ENCODE results near the gene HDAC4.
A peak's percentile ranks its signal among the peaks of the same experiment; 100 is the strongest.

HDAC4 gene

DNA sequence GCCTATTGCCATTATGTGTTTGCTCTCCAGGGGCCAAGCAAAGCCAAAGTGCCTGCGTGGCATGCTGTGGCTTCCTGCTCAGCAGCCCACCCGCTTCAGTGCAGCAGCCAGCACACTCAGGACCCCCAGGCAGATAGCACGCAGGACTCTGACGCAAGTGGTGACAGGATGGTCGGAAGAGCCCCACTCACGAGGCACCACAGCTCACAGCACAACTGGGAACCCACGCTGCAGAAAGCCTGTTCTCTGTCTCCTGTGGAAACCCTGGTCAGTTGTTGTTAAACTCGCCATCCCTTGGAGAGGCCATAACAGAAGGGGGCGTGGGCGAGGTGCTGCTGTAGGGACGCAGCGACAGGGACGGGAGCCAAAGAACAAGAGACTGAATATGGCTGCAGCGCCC is 76.4 kb downstream of the HDAC4 start:
- DNase-seq, result peak; percentile 18
- H3K4me3 Mint-ChIP-seq, result no peak overlapping the region
- peaks cover 97% of the 10 kb centered on the region for H3K4me1 Mint-ChIP-seq
- CTCF ChIA-PET, result no interaction called here
- H3K27ac Mint-ChIP-seq, result no peak overlapping the region
- peaks cover 32% of the 10 kb centered on the region for H3K36me3 Mint-ChIP-seq
- H3K9me3 Mint-ChIP-seq, result peaks cover 7% of the 10 kb centered on the region
- H3K27me3 Mint-ChIP-seq, result no peaks in the 10 kb centered on the region

DNA sequence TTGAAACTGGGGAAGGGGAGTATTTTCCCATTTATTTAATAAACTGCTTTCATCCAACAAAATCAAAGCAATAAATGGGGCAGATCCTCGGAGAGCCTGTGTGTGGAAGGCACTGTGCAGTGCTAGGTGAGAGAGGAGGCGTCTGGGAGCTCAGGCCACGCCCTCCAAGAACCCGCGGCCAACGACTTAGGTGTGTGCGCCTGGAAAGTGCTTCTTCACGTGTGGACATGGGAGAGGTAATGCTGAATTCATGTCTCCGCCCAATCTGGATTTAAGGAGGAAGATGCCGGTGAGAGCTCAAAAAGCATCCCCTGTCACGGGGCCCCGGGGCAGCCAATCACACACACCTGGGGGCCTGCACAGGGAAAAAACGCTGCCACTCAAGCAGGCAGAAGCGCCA is 77.4 kb downstream of the HDAC4 start:
- no peaks in the 10 kb centered on the region for H3K27me3 Mint-ChIP-seq
- H3K36me3 Mint-ChIP-seq, result peaks cover 32% of the 10 kb centered on the region
- CTCF ChIA-PET, result interaction anchor here (1.2 kb wide), 1 partner anchor 15 kb away, joined by 3 read pairs; no protein-coding TSS in a partner anchor
- H3K4me1 Mint-ChIP-seq, result peaks cover 98% of the 10 kb centered on the region
- no peak overlapping the region for H3K4me3 Mint-ChIP-seq
- H3K27ac Mint-ChIP-seq, result peak overlapping the region; percentile 100
- peaks cover 7% of the 10 kb centered on the region for H3K9me3 Mint-ChIP-seq
- DNase-seq, result peak; percentile 19

DNA sequence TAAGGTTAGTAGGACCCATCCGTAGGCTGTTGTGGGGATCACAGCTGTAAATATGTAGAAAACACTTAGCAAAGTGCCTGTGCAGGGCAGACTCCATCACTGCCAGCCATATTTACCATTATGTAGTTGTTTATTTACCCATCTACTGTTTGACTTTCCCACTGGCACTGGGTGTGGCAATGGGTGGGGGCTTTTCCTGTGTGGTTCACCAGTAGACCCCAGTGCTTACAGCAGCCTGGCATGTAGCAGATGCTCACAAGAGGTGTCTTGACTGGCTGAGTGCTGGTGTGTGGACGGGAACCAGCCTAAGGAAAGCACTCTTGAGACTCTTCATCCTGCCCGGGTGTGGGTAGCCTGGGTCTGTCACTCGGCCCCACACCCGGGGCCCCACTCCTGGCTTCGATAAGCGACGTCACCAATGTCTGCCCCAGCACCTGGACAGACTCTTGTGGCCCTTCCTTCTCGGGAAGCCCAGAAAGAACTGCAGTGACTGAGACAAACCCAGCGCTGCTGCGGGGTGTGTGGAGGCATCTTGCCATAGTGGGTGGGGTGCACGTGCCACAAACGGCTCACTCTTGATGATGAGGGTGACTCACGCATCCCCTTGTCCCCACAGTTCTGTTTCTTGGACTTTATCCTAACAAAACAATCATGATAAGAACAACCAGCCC is 78.3 kb downstream of the HDAC4 start:
- peak overlapping the region; percentile 100 for H3K27ac Mint-ChIP-seq
- H3K4me1 Mint-ChIP-seq, result peaks cover 96% of the 10 kb centered on the region
- DNase-seq, result peak; percentile 54
- no peak overlapping the region for H3K4me3 Mint-ChIP-seq
- H3K27me3 Mint-ChIP-seq, result no peaks in the 10 kb centered on the region
- peaks cover 37% of the 10 kb centered on the region for H3K36me3 Mint-ChIP-seq
- peaks cover 7% of the 10 kb centered on the region for H3K9me3 Mint-ChIP-seq
- CTCF ChIA-PET, result interaction anchor here (0.9 to 3.0 kb wide), 6 partner anchors 14 to 55 kb away, joined by 3 to 12 read pairs (median 3); no protein-coding TSS in a partner anchor

DNA sequence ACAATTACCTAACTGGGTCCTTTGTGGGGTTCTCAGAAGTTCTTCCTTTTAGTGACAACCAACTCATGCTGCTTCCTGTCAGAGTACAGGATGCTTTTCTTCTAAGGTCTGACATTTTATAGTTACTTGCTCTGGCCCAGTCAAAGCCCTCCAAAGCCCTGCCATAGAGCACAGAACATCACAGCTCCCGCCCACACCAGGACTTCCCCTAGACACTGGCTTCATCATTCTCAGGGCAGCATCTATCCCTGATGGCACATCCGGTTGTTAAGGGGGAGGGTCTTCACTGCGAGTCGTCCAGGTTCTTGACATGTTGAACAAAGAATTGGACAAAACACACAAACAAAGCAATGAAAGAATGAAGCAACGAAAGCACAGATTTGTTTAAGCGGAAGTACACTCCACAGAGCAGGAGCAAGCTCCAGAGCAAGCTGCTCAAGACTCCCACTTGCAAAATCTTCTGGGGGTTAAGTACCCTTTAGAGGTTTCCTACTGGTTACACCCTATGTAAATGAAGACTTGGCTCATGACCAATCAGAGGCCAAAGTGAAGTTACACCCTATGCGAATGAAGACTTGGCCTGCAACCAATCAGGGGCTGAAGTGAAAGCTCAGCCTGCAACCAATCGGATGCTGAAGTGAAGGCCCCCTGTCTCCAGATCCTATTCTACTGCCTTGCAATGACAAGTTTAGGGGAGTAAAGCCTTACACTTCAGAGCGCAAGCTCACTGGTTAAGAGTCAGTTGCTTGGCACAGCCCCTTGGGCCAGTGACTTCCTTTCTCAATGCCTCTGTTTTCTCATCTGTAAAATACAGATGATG is 79.0 kb downstream of the HDAC4 start:
- Mint-ChIP-seq H3K4me1 (peaks cover 95% of the 10 kb centered on the region), H3K27me3 (no peaks in the 10 kb centered on the region), H3K27ac (peak overlapping the region; percentile 100), H3K9me3 (peaks cover 7% of the 10 kb centered on the region), H3K4me3 (peak overlapping the region; percentile 39), H3K36me3 (peaks cover 37% of the 10 kb centered on the region)
- peak; percentile 77 for DNase-seq
- CTCF ChIA-PET, result interaction anchor here (0.9 to 3.0 kb wide), 5 partner anchors 18 to 54 kb away, joined by 3 to 12 read pairs (median 3); no protein-coding TSS in a partner anchor

DNA sequence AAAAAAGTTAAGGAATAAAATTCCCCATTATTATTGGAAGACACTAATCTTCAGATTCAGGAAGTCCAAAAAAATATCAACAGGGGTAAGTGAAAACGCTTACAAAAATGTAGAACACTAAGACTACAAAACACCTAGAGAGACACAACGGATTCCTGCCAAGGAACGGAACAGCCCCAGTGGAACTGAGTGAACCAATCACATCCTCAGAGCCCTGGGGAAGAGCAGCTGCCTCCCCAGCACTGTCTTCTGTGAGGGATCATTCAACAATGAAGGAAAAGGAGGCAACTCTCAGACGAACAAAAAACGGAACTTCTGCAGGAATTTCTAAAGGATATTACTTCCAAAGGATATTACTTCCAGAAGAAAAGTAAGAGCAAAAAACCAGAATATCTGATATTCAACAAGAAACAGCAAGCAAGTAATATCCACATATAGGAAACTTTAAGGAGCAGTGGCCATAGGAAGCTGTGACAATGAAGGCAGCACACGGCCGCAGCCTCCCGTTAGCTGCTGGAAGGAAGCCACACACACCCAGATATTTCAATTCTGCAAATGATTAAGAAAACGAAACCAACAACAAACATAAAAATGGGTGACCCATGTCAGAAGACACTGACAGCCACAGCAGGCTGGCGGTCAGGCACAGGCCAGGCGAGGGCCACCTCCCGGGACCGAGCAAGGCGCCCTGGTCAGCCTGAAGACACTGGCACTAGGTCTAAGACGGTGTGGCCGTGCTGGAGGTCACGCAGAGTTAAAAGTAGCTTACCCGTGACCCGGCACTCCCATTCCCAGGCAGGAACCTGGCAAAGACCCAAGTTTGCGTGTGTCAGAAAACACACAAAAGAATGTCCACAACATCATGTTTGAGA is 81.8 kb downstream of the HDAC4 start:
- Mint-ChIP-seq H3K36me3 (peaks cover 30% of the 10 kb centered on the region), H3K9me3 (peaks cover 3% of the 10 kb centered on the region), H3K4me3 (peak overlapping the region; percentile 74), H3K27ac (peak overlapping the region; percentile 98), H3K27me3 (no peaks in the 10 kb centered on the region), H3K4me1 (peaks cover 76% of the 10 kb centered on the region)
- peak; percentile 43 for DNase-seq
- CTCF ChIA-PET, result interaction anchor here (1.0 kb wide), 1 partner anchor 88 kb away, joined by 3 read pairs; no protein-coding TSS in a partner anchor

DNA sequence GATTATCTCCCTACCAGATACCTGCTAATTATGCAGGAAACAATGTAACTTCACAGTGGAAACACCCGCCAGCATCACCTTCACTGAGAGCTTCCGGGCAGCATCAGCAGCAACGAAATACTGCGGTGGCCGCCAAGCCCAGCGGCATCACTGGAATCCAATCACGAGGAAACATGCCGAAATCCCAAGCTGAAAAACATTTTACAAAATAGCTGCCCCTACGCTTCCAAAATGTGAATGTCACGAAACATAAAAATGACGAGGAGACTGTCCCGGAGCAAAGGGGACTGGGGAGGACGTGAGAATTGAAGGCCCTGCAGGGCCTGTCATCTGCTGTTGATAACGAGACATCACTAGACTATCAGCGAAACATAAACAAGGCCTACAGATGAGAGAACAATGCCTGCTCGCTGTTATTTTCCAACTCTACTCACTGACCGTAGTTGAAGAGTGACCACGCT is 82.6 kb downstream of the HDAC4 start:
- Mint-ChIP-seq H3K9me3 (peaks cover 3% of the 10 kb centered on the region), H3K27me3 (no peaks in the 10 kb centered on the region), H3K36me3 (peaks cover 26% of the 10 kb centered on the region), H3K4me1 (peaks cover 68% of the 10 kb centered on the region), H3K27ac (peak overlapping the region; percentile 98), H3K4me3 (no peak overlapping the region)
- CTCF ChIA-PET, result no interaction called here
- DNase-seq, result peak; percentile 7

DNA sequence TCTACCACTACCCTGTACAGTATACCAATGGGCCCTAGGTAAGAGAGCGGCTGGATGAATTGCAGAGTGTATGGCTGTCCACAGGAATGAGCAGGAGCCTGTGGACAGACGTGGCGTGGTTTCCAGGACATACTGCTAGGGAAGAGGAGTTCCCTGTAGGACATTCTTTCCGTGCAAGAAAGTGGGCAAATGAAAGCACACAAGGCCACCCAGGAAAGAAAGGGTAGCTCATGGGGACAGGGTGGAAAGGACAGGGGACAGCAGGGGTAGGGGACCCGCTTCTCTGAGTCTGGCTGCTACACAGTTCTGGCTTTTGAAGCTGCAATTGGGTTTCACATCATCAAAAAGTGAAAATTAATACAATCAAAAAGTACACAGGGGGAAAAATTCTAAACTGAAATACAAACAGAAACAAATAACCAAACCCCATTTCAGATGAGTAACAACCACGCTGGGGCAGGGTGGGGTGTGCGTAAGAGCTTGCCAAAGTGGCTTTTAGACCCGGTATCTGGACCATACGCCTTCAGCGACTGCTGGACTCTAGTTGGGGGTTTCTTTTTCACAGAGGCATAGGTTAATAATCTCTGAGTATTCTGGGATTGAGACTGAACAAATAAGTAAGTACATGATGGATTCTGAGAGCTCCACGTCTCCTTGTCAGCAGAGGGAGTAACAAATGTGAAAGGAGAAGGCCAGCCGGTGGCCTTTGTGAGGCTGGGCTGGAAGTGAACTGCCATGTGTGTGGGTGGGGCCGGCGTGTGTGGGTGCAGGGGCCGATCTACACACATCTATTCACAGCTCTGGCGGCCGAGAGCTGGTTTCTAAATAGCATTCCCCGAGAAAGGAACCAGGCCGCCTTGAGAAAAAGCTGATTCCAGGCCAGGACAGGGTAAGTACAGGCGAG is 84.0 kb downstream of the HDAC4 start:
- H3K4me3 Mint-ChIP-seq, result no peak overlapping the region
- CTCF ChIA-PET, result no interaction called here
- H3K27me3 Mint-ChIP-seq, result no peaks in the 10 kb centered on the region
- peaks cover 3% of the 10 kb centered on the region for H3K9me3 Mint-ChIP-seq
- no peak for DNase-seq
- no peak overlapping the region for H3K27ac Mint-ChIP-seq
- peaks cover 20% of the 10 kb centered on the region for H3K36me3 Mint-ChIP-seq
- H3K4me1 Mint-ChIP-seq, result peaks cover 54% of the 10 kb centered on the region

DNA sequence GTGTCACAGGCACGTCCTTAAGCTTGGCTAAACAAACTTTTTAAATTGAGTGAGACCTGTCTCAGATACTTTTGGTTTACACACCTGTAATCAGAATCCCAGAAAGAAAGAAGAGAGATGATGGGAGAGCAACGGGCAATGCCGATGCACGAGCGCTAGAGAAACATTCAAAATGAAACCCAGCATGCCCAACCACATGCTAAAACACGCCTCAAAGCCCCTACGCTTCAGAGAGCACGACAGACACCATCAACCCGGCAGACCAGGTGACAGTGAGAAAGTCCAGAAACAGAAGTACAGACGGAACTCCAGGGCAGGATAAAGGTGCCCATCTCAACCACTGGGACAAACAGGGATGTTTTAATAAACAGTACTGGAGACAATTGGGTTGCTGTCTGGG is 85.5 kb downstream of the HDAC4 start:
- Mint-ChIP-seq H3K4me3 (no peak overlapping the region), H3K4me1 (peaks cover 39% of the 10 kb centered on the region), H3K27ac (no peak overlapping the region), H3K9me3 (no peaks in the 10 kb centered on the region), H3K27me3 (no peaks in the 10 kb centered on the region), H3K36me3 (peaks cover 18% of the 10 kb centered on the region)
- peak; percentile 14 for DNase-seq
- CTCF ChIA-PET, result interaction anchor here (1.0 kb wide), 1 partner anchor 11 kb away, joined by 3 read pairs; no protein-coding TSS in a partner anchor

DNA sequence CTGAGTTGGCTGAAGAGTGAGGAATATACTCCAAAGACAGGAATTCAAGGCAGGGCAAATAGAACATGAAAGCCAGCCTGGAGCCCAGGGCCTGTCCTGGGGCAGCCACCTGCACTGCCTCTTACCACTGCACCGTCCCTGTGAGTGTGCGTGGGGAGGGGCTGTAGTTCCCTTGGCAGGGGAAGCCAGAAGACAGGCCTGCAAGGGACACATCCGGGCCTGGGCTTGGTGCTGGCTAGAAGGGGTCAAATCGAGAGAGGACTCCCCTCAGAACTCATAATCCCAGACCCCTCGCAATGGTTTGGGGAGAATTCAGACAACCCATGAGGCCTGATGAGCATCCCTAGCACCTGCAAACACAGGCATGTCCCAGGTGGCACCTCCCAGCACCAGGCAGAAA is 87.0 kb downstream of the HDAC4 start:
- H3K27me3 Mint-ChIP-seq, result no peaks in the 10 kb centered on the region
- CTCF ChIA-PET, result interaction anchor here (0.8 kb wide), 1 partner anchor 39 kb away, joined by 3 read pairs; no protein-coding TSS in a partner anchor
- H3K4me3 Mint-ChIP-seq, result no peak overlapping the region
- H3K9me3 Mint-ChIP-seq, result no peaks in the 10 kb centered on the region
- H3K4me1 Mint-ChIP-seq, result peaks cover 31% of the 10 kb centered on the region
- H3K36me3 Mint-ChIP-seq, result peaks cover 18% of the 10 kb centered on the region
- H3K27ac Mint-ChIP-seq, result no peak overlapping the region
- DNase-seq, result no peak

DNA sequence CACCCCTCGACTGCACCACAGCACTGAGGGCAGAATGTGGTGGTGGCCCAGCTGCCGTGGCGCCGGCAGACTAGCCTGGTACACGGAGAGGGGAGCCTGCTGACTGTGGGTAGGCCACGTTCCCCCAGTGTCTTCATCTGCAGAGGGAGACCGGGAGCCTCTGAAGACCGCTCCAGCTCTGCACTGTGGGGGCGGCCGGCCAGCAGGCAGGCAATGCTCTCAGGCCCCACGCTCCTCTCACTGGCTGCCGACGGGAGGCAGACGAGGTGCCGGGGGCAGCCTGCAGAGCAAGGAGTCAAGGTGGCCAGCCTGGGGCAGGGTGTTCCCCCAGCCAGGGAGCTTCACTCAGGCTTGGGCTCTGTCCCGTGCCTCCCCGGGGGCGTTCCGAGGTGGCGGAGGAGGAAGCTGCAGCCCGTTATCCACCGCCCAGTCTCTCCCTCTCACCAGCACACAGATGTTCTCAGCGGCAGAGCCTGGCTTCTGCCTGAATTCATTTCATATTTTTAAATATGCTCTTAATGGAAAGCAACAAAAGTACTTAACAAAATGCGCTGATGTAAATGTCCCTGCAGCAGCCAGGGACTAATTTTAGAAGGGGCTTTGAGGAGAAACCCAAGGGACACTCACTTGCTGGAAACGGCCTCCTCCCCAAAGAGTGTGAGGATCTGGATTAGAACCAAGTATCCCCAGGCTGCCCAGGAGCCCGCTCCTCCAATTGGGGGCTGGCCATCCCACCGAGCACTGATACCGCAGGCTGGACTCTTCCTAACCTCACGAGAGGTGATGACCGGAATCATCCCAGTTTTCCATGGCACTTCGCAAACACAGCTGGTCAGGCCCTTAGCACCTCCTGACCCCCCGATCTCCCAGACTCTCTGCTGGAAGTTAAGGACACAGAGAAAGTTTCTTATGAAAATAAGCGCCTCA is 87.8 kb downstream of the HDAC4 start:
- H3K36me3 Mint-ChIP-seq, result peaks cover 15% of the 10 kb centered on the region
- H3K4me3 Mint-ChIP-seq, result no peak overlapping the region
- H3K4me1 Mint-ChIP-seq, result peaks cover 24% of the 10 kb centered on the region
- no peak overlapping the region for H3K27ac Mint-ChIP-seq
- peak; percentile 20 for DNase-seq
- CTCF ChIA-PET, result no interaction called here
- no peaks in the 10 kb centered on the region for H3K27me3 Mint-ChIP-seq
- no peaks in the 10 kb centered on the region for H3K9me3 Mint-ChIP-seq

DNA sequence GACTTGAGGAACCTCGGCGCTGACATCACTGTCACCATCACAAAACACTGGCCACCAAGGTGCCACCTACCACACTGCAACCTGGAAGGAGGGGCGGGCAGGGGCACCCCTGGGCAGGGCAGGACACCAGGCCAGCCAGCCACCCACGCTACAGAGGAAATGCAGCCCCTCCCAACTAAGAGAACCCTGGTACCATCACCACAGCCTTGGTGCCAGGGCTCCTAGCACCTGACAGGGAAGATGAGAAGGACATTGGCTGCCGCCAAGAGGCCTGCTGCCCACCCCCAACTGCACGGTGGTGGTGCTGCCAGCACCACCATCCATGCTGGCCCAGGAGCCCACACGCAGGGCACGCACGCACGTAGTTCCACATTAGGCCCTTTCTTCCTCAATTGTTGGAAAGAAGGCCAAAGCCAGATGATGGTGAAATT is 88.7 kb downstream of the HDAC4 start:
- CTCF ChIA-PET, result no interaction called here
- H3K4me1 Mint-ChIP-seq, result peaks cover 18% of the 10 kb centered on the region
- no peaks in the 10 kb centered on the region for H3K27me3 Mint-ChIP-seq
- peaks cover 15% of the 10 kb centered on the region for H3K36me3 Mint-ChIP-seq
- DNase-seq, result peak; percentile 14
- H3K27ac Mint-ChIP-seq, result no peak overlapping the region
- no peak overlapping the region for H3K4me3 Mint-ChIP-seq
- H3K9me3 Mint-ChIP-seq, result no peaks in the 10 kb centered on the region
